IMR-90 (cell line): Measurements from ENCODE around the gene ADARB2. TPM values are rescaled to one million over a fixed set of nuclear protein-coding genes. Genes with fewer than 3 reads are reported as not detected.

Experiments
- ATAC-seq: fragments of 200-7000 bp; cut with Tn5 transposase; 2 replicates; pipeline ENCODE4 v1.9.1; 2020; ENCODE audit warnings: low read depth, mild to moderate bottlenecking, moderate library complexity
- BruUV-seq: library from RNA; stranded (reverse); fragments of 400-500 nt; replicated peaks from 2 replicates; lab custom pipeline; 2021; lab: Mats Ljungman, UMichigan
- CTCF ChIA-PET: fragments of 300-600 bp; formaldehyde crosslinking; extraction: SDS; loops from one replicate; lab custom pipeline; 2021; ENCODE audit warnings: antibody characterized with exemption; lab: Yijun Ruan, JAX
- POLR2A ChIA-PET: fragments of 300-600 bp; sonication (Branson Sonifier 250); formaldehyde crosslinking; loops from one replicate; lab custom pipeline; 2022; ENCODE audit warnings: antibody characterized with exemption; ENCODE audit not compliant: unreplicated experiment; lab: Charles Lee
- DNase-seq: peaks from one replicate; pipeline ENCODE4 v3.0.0; 2013
- H2AFZ ChIP-seq: replicated peaks from 2 replicates; pipeline ENCODE3; 2013; ENCODE audit warnings: low read length, mild to moderate bottlenecking; ENCODE audit not compliant: poor library complexity
- H2AK5ac ChIP-seq: 2 replicates; pipeline ENCODE4 v1.6.1; 2013; ENCODE audit warnings: low read depth, low read length, inconsistent platforms
- H2AK9ac ChIP-seq: replicated peaks from 2 replicates; pipeline ENCODE3; 2013; ENCODE audit warnings: mild to moderate bottlenecking, low read depth, low read length, moderate library complexity; ENCODE audit not compliant: poor library complexity
- H2BK120ac ChIP-seq: 2 replicates; pipeline ENCODE4 v1.6.1; 2013; ENCODE audit warnings: low read depth, low read length, inconsistent platforms
- H2BK15ac ChIP-seq: 3 replicates; pipeline ENCODE4 v1.6.1; 2013; ENCODE audit warnings: low read depth, low read length, inconsistent platforms
- H2BK20ac ChIP-seq: 2 replicates; pipeline ENCODE4 v1.6.1; 2013; ENCODE audit warnings: low read depth, mild to moderate bottlenecking, inconsistent platforms, low read length, moderate library complexity
- H2BK5ac ChIP-seq: 2 replicates; pipeline ENCODE4 v1.6.1; 2013; ENCODE audit warnings: mild to moderate bottlenecking, low read depth, low read length, inconsistent platforms; ENCODE audit not compliant: poor library complexity, severe bottlenecking
- H3K14ac ChIP-seq: replicated peaks from 2 replicates; pipeline ENCODE4 v1.6.1; 2013; ENCODE audit warnings: low read depth, low read length, inconsistent platforms
- H3K18ac ChIP-seq: 2 replicates; pipeline ENCODE4 v1.6.1; 2013; ENCODE audit warnings: low read depth, low read length, control low read depth
- H3K23ac ChIP-seq: 2 replicates; pipeline ENCODE4 v1.6.1; 2013; ENCODE audit warnings: low read depth, low read length, inconsistent platforms
- H3K27ac ChIP-seq: 2 replicates; pipeline ENCODE4 v1.5.1; 2013; ENCODE audit warnings: mild to moderate bottlenecking, control low read depth, low read length; ENCODE audit not compliant: insufficient read depth
- H3K27me3 ChIP-seq: 2 replicates; pipeline ENCODE4 v1.6.1; 2013; ENCODE audit warnings: low read length; ENCODE audit not compliant: control insufficient read depth, insufficient read depth
- H3K36me3 ChIP-seq: 2 replicates; pipeline ENCODE4 v1.6.1; 2013; ENCODE audit warnings: low read length, mixed read lengths; ENCODE audit not compliant: control insufficient read depth, insufficient read depth
- H3K4ac ChIP-seq: 2 replicates; pipeline ENCODE4 v1.6.1; 2013; ENCODE audit warnings: low read depth, low read length, inconsistent platforms
- H3K4me1 ChIP-seq: 2 replicates; pipeline ENCODE4 v1.6.1; 2013; ENCODE audit warnings: low read length, mixed read lengths; ENCODE audit not compliant: control insufficient read depth, insufficient read depth
- H3K4me2 ChIP-seq: 2 replicates; pipeline ENCODE4 v1.6.1; 2013; ENCODE audit warnings: low read depth, mild to moderate bottlenecking, control low read depth, low read length, moderate library complexity
- H3K4me3 ChIP-seq: 2 replicates; pipeline ENCODE4 v1.5.1; 2013; ENCODE audit warnings: low read depth, mild to moderate bottlenecking, control low read depth, low read length, moderate library complexity; ENCODE audit not compliant: insufficient read depth
- H3K56ac ChIP-seq: 2 replicates; pipeline ENCODE4 v1.6.1; 2013; ENCODE audit warnings: low read length, inconsistent platforms; ENCODE audit not compliant: insufficient read depth; ENCODE audit errors: extremely low read depth
- H3K79me1 ChIP-seq, 2 experiments: 2 replicates each; pipeline ENCODE4 v1.6.1; 2013; ENCODE audit warnings: low read length in 2 of 2, inconsistent platforms in 1 of 2, low read depth in 1 of 2
- H3K9ac ChIP-seq: 2 replicates; pipeline ENCODE4 v1.6.1; 2013; ENCODE audit warnings: low read depth, low read length, control low read depth
- H3K9me1 ChIP-seq: 2 replicates; pipeline ENCODE4 v1.6.1; 2013; ENCODE audit warnings: low read length, inconsistent platforms; ENCODE audit not compliant: insufficient read depth
- H3K9me3 ChIP-seq: 2 replicates; pipeline ENCODE4 v1.6.1; 2013; ENCODE audit warnings: low read length; ENCODE audit not compliant: control insufficient read depth, insufficient read depth
- H4K20me1 ChIP-seq: 2 replicates; pipeline ENCODE4 v1.6.1; 2013; ENCODE audit warnings: low read length, inconsistent platforms; ENCODE audit not compliant: insufficient read depth
- H4K5ac ChIP-seq: 2 replicates; pipeline ENCODE4 v1.6.1; 2013; ENCODE audit warnings: mild to moderate bottlenecking, low read depth, low read length, control low read depth
- H4K8ac ChIP-seq, 2 experiments: 2 replicates each; pipeline ENCODE4 v1.6.1; 2013; ENCODE audit warnings: low read depth in 2 of 2, low read length in 2 of 2, control low read depth in 1 of 2, inconsistent platforms in 1 of 2
- H4K91ac ChIP-seq: 2 replicates; pipeline ENCODE4 v1.6.1; 2013; ENCODE audit warnings: low read depth, low read length, inconsistent platforms; ENCODE audit not compliant: insufficient read depth
- BHLHE40 ChIP-seq: fragments of 150-350 bp; IDR thresholded peaks from 2 replicates; pipeline ENCODE4 v1.6.1; 2016; ENCODE audit warnings: mild to moderate bottlenecking, low read depth, low read length
- CHD1 ChIP-seq: IDR thresholded peaks from 2 replicates; pipeline ENCODE4 v1.6.1; 2012; ENCODE audit warnings: low read depth, low read length, improper control_type of control experiment
- MAFK ChIP-seq: IDR thresholded peaks from 2 replicates; pipeline ENCODE4 v1.6.1; 2012; ENCODE audit warnings: low read depth, low read length, improper control_type of control experiment
- MAZ ChIP-seq: IDR thresholded peaks from 2 replicates; pipeline ENCODE4 v1.6.1; 2012; ENCODE audit warnings: low read depth, mild to moderate bottlenecking, low read length, improper control_type of control experiment, moderate library complexity, borderline replicate concordance
- POLR2A ChIP-seq: IDR thresholded peaks from 2 replicates; pipeline ENCODE4 v1.6.1; 2012; ENCODE audit warnings: mild to moderate bottlenecking, low read depth, low read length
- RAD21 ChIP-seq: IDR thresholded peaks from 2 replicates; pipeline ENCODE4 v1.6.1; 2012; ENCODE audit warnings: low read length, improper control_type of control experiment
- RCOR1 ChIP-seq: IDR thresholded peaks from 2 replicates; pipeline ENCODE4 v1.6.1; 2012; ENCODE audit warnings: mild to moderate bottlenecking, low read length, improper control_type of control experiment; ENCODE audit not compliant: insufficient replicate concordance
- SMC3 ChIP-seq: fragments of 150-350 bp; IDR thresholded peaks from 2 replicates; pipeline ENCODE4 v1.6.1; 2016; ENCODE audit warnings: low read depth, mild to moderate bottlenecking, antibody characterized with exemption, low read length, moderate library complexity
- USF2 ChIP-seq: fragments of 150-350 bp; IDR thresholded peaks from 2 replicates; pipeline ENCODE4 v1.6.1; 2017; ENCODE audit warnings: mild to moderate bottlenecking, antibody characterized with exemption, low read length, low read depth
- WGBS, 2 experiments: methylation state at CpG; one replicate each; pipeline versions ENCODE4 v1.1.5 to v1.1.7; 2013; ENCODE audit warnings: missing lambda C conversion rate in 2 of 2; ENCODE audit not compliant: insufficient read length in 1 of 2; ENCODE audit errors: extremely low coverage in 2 of 2; 5-methylcytosine and 5-hydroxymethylcytosine counted together
- dilution Hi-C: fragments of 300-500 bp; cut with HindIII; formaldehyde crosslinking; loops from one replicate; pipeline ENCODE4 v1.14.3; 2018; ENCODE audit warnings: low sequenced_read_pairs; ENCODE audit not compliant: unreplicated experiment
- in situ Hi-C: fragments of 300-500 bp; cut with MboI; formaldehyde crosslinking; loops from 3 replicates; pipeline ENCODE4 v1.14.3; 2019; ENCODE audit warnings: low sequenced_read_pairs, inconsistent platforms, mixed read lengths
- intact Hi-C: fragments of 100-400 bp; cut with micrococcal nuclease; formaldehyde crosslinking; loops from 2 replicates; pipeline ENCODE4 v1.10.0; 2022
- polyA plus RNA-seq, 3 experiments: library from polyadenylated mRNA; depleted of rRNA; stranded (reverse); fragments of >200 nt; gene quantifications; 2 replicates each; pipeline ENCODE4 v1.2.3, GENCODE V29; 2012; ENCODE audit warnings: low replicate concordance in 1 of 3
- total RNA-seq: library from RNA; depleted of rRNA; stranded (reverse); fragments of >200 nt; gene quantifications from 2 replicates; pipeline ENCODE4 v1.2.3, GENCODE V29; 2012

Gene ADARB2
- total and polyA plus RNA-seq, 2 of the 4 experiments (the other 2 are of a cell fraction) = not detected

GRCh38 chr10:1278306-1278705 lies 459.0 kb downstream of the ADARB2 start:
- Histone ChIP-seq H3K9me1 (no peaks in the 10 kb centered on the region), H2BK15ac (no peak overlapping the region), H3K14ac (no peak overlapping the region), H3K23ac (no peak overlapping the region), H3K56ac (no peak overlapping the region), H2AK9ac (no peak overlapping the region), H3K4me1 (no peaks in the 10 kb centered on the region), H3K4me3 (no peak overlapping the region), H2BK5ac (no peak overlapping the region), H4K20me1 (no peaks in the 10 kb centered on the region), H3K9me3 (peaks cover 36% of the 10 kb centered on the region), H3K36me3 (no peaks in the 10 kb centered on the region), H3K27ac (no peak overlapping the region), H3K9ac (no peak overlapping the region), H3K79me1 (no peaks in the 10 kb centered on the region), H2AFZ (no peak overlapping the region), H2BK20ac (no peak overlapping the region), H3K18ac (no peak overlapping the region), H2BK120ac (no peak overlapping the region), H4K91ac (no peak overlapping the region), H4K8ac (no peak overlapping the region), H2AK5ac (no peak overlapping the region), H3K27me3 (no peaks in the 10 kb centered on the region), H4K5ac (no peak overlapping the region), H3K4ac (no peak overlapping the region), H3K4me2 (no peak overlapping the region)
- DNase-seq (no peak), ATAC-seq (no peak)
- in situ Hi-C loops (no loop called here), intact Hi-C loops (no loop called here), dilution Hi-C loops (no loop called here)
- no CpG with 5 or more reads among the region's 3 CpGs for WGBS, 2 experiments
- no TSS peak for BruUV-seq
- ChIA-PET CTCF (no interaction called here), POLR2A (no interaction called here)
- TF ChIP-seq POLR2A (no peak), MAFK (no peak), RCOR1 (no peak), BHLHE40 (no peak), MAZ (no peak), USF2 (no peak), SMC3 (no peak), CHD1 (no peak), RAD21 (no peak)
